GM12892 (cell line): ENCODE measurements around the gene ABHD10.

Experiments
- POLR2A ChIP-seq: IDR thresholded peaks from 2 replicates; pipeline ENCODE4 v1.6.1; 2011; ENCODE audit warnings: low read depth, low read length, control low read depth
- POLR2AphosphoS5 ChIP-seq: IDR thresholded peaks from 2 replicates; pipeline ENCODE4 v1.6.1; 2011; ENCODE audit warnings: low read depth, low read length, control low read depth
- TAF1 ChIP-seq: IDR thresholded peaks from 2 replicates; pipeline ENCODE4 v1.6.1; 2011; ENCODE audit warnings: low read depth, mild to moderate bottlenecking, control low read depth, low read length, borderline replicate concordance

DNA sequence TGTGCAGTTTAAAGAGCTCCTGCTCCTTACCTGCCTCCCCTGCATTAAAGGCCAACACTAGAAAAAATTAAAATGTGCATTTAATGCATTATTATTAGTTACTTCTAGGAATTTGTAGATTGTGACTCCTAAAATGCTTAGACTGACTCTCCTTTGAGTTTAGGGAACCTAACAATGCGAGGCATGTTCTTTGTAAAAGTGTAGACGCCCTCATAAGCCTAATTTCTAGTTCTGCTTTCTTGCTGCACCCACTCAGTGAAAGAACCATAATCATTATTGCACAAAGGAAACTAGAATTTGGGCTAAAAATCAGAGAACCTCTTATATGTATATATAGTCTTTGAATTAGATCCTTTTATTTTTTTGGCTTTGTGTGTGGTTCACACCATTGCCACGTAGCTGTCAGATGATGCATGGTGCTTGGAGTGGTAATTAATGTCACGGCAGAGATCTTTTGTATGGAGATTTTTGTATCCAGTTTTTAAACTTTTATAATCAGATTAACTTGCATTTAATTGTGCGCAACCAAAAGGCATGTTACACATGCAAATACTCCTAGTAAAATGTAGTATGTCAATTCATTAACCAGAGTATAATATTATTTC is 710 bp downstream of the ABHD10 start:
- no peak for TF ChIP-seq POLR2A
- TF ChIP-seq TAF1: no peak
- TF ChIP-seq POLR2AphosphoS5: no peak
